ENCODE measurements around the gene RNASEH1. TPM values are rescaled to one million over a fixed set of nuclear protein-coding genes. Genes with fewer than 3 reads are reported as not detected.

Gene RNASEH1
- total RNA-seq, 4 donors from 2014 or later: 21.6 to 31.0 (median 26.1) TPM

DNA sequence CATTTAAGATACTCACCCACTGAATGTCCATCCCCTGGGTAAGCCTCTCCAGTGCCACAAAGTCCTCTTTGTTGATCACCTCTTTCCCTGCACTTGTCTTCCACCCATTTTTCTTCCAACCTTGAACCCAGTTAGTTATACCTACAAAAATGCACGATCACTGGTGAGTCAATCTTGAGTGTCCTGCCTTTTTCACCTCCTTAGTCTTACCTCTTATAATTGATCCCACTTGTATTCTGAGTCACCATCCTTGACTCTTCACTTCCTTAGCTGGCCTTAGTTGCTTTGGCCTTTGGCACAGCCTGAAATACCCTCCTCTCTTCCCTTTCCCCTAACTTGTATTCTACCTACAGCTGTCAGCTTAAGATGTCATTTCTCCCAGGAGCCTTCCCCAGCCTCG, 10.2 kb downstream of the RNASEH1 start:
- TF ChIP-seq POLR2A (IDR thresholded peaks at IDR 0.05): no peak
- no peak for TF ChIP-seq EP300 (IDR thresholded peaks at IDR 0.05)
- TF ChIP-seq CTCF (IDR thresholded peaks at IDR 0.05): no peak
- no peaks in the 10 kb centered on the region for H3K9me3 ChIP-seq
- H3K4me3 ChIP-seq: no peak overlapping the region
- peaks cover 14 to 100% (median 35%) of the 10 kb centered on the region in 3 donors for H3K36me3 ChIP-seq
- H3K4me1 ChIP-seq: no peaks in the 10 kb centered on the region
- no peak for DNase-seq (ENCODE audit: low spot score in 2 of 2)
- 94 to 98% methylated on average over 2 of the region's 2 CpGs for WGBS, 2 donors
- no peak overlapping the region for H3K27ac ChIP-seq
- H3K27me3 ChIP-seq: no peaks in the 10 kb centered on the region

GRCh38 chr2:3545788-3546478, 12.2 kb downstream of the RNASEH1 start:
- WGBS, 2 donors: 93 to 94% methylated on average over 10 of the region's 10 CpGs
- H3K27me3 ChIP-seq: no peaks in the 10 kb centered on the region
- TF ChIP-seq CTCF (IDR thresholded peaks at IDR 0.05): no peak
- no peak for TF ChIP-seq EP300 (IDR thresholded peaks at IDR 0.05)
- no peak for TF ChIP-seq POLR2A (IDR thresholded peaks at IDR 0.05)
- peaks cover 14 to 100% (median 32%) of the 10 kb centered on the region in 3 donors for H3K36me3 ChIP-seq
- no peak for DNase-seq (ENCODE audit: low spot score in 2 of 2)
- H3K4me3 ChIP-seq: no peak overlapping the region
- H3K27ac ChIP-seq: no peak overlapping the region
- no peaks in the 10 kb centered on the region for H3K4me1 ChIP-seq
- H3K9me3 ChIP-seq: no peaks in the 10 kb centered on the region

DNA sequence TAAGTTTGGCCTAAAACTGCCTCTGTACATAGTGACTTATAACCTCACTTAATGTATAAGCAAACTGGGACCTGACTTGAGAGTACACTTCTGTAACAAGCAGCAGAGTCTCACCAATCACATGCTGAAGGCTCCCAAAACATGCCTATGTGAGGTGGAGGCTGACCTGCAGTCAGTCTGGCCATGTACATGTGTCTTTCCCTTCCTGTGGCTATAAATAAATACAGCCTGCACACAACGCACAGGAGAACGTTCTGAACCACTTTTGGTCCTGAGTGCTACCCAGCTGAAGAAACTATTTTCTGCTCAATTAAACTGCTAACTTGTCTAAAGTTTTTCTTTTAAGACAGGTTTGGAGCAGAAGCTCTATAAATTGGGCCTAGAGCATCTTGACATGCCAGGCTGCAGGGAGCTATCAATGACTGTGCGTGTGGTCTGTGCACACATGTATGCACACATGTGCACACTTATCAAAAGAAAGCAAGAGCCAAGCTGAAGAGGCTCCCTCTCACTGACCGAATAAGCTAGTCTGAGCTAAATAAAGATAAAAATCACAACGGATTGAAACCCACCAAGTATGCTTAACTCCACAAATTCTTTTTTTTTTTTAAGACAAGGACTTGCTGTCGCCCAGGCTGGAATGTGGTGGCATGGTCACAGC, 15.0 kb downstream of the RNASEH1 start:
- 74 to 80% methylated on average over 6 of the region's 6 CpGs for WGBS, 2 donors
- Histone ChIP-seq H3K9me3 (no peaks in the 10 kb centered on the region), H3K27me3 (no peaks in the 10 kb centered on the region), H3K4me1 (no peaks in the 10 kb centered on the region), H3K36me3 (peaks cover 10 to 90% (median 33%) of the 10 kb centered on the region in 3 donors), H3K27ac (no peak overlapping the region), H3K4me3 (no peak overlapping the region)
- DNase-seq (ENCODE audit: low spot score in 2 of 2): no peak
- TF ChIP-seq EP300 (IDR thresholded peaks at IDR 0.05): no peak
- no peak for TF ChIP-seq POLR2A (IDR thresholded peaks at IDR 0.05)

GRCh38 chr2:3542107-3542506, 16.0 kb downstream of the RNASEH1 start:
- H3K9me3 ChIP-seq: no peaks in the 10 kb centered on the region
- H3K4me3 ChIP-seq: no peak overlapping the region
- WGBS, 2 donors: 87 to 93% methylated on average over 5 of the region's 5 CpGs
- no peak for DNase-seq (ENCODE audit: low spot score in 2 of 2)
- H3K36me3 ChIP-seq: peaks cover 6 to 80% (median 25%) of the 10 kb centered on the region in 3 donors
- peaks cover 0 to under 1% (median under 1%) of the 10 kb centered on the region in 4 donors for H3K4me1 ChIP-seq
- no peaks in the 10 kb centered on the region for H3K27me3 ChIP-seq
- no peak overlapping the region for H3K27ac ChIP-seq
- TF ChIP-seq EP300 (IDR thresholded peaks at IDR 0.05): no peak

DNA sequence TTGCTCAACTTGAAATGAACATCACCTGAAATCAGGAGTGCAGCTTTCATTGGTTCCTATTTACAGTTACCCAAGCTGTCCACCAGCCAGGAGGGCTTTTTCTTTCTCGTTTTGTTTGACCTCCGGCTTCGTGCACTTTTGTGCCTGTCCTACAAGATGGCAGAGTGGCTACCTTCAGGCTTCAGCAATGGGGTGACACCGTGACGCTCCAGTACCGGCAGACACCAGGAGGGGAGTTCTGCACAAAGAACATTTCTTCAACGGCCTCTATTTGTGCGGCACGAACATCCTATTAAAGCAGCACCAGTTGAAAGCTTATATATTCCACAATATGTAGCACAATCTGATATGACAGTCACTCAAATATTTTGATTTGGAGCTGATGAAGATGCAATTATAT, 18.3 kb downstream of the RNASEH1 start:
- peaks cover 6 to 57% (median 19%) of the 10 kb centered on the region in 3 donors for H3K36me3 ChIP-seq
- TF ChIP-seq EP300 (IDR thresholded peaks at IDR 0.05) (no peak), CTCF (IDR thresholded peaks at IDR 0.05) (no peak), POLR2A (IDR thresholded peaks at IDR 0.05) (no peak)
- H3K4me3 ChIP-seq: no peak overlapping the region
- no peaks in the 10 kb centered on the region for H3K9me3 ChIP-seq
- no peaks in the 10 kb centered on the region for H3K27me3 ChIP-seq
- DNase-seq (ENCODE audit: low spot score in 2 of 2): no peak
- 85% methylated on average over 9 of the region's 9 CpGs for WGBS, 2 donors
- H3K4me1 ChIP-seq: peaks cover 0 to 22% (median 14%) of the 10 kb centered on the region in 4 donors
- no peak overlapping the region for H3K27ac ChIP-seq
